Measurements from ENCODE around the gene RAP1GDS1.

DNA sequence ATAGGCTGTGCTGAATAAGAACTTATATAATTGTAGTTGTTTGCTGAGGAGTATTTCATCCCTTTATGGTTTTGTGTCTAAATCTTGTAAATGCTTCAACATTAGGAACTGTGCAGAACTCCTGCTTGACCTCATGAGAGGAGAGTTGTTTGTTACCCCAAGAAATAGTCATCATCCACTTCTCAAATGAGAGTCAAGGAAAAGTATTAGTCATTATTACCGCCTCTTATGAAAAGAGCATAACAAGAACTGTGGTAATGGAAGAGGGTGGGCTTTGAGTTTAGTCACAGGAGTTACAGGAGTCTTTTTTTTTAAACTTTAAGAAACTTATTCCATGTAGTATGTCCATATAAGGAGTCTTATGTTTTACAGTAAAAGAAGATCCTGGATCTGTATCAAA is 132.9 kb downstream of the RAP1GDS1 start:
- TF ChIP-seq, protein P1, sequence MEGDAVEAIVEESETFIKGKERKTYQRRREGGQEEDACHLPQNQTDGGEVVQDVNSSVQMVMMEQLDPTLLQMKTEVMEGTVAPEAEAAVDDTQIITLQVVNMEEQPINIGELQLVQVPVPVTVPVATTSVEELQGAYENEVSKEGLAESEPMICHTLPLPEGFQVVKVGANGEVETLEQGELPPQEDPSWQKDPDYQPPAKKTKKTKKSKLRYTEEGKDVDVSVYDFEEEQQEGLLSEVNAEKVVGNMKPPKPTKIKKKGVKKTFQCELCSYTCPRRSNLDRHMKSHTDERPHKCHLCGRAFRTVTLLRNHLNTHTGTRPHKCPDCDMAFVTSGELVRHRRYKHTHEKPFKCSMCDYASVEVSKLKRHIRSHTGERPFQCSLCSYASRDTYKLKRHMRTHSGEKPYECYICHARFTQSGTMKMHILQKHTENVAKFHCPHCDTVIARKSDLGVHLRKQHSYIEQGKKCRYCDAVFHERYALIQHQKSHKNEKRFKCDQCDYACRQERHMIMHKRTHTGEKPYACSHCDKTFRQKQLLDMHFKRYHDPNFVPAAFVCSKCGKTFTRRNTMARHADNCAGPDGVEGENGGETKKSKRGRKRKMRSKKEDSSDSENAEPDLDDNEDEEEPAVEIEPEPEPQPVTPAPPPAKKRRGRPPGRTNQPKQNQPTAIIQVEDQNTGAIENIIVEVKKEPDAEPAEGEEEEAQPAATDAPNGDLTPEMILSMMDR (IDR thresholded peaks at IDR 0.05): no peak
- TF ChIP-seq POLR2A (IDR thresholded peaks at IDR 0.05): no peak
